Aortic smooth muscle cell (primary cell): ENCODE measurements around the gene RUFY1. TPM values are rescaled to one million over a fixed set of nuclear protein-coding genes. Genes with fewer than 3 reads are reported as not detected.

ENCODE experiments used
- total RNA-seq: library from RNA; depleted of rRNA; stranded (reverse); fragments of >200 nt; gene quantifications from 2 replicates; pipeline ENCODE4 v1.2.3, GENCODE V29; 2014

Gene RUFY1, protein sequence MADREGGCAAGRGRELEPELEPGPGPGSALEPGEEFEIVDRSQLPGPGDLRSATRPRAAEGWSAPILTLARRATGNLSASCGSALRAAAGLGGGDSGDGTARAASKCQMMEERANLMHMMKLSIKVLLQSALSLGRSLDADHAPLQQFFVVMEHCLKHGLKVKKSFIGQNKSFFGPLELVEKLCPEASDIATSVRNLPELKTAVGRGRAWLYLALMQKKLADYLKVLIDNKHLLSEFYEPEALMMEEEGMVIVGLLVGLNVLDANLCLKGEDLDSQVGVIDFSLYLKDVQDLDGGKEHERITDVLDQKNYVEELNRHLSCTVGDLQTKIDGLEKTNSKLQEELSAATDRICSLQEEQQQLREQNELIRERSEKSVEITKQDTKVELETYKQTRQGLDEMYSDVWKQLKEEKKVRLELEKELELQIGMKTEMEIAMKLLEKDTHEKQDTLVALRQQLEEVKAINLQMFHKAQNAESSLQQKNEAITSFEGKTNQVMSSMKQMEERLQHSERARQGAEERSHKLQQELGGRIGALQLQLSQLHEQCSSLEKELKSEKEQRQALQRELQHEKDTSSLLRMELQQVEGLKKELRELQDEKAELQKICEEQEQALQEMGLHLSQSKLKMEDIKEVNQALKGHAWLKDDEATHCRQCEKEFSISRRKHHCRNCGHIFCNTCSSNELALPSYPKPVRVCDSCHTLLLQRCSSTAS
- total RNA-seq = 77.9 and 90.4 TPM in 2 replicates

DNA sequence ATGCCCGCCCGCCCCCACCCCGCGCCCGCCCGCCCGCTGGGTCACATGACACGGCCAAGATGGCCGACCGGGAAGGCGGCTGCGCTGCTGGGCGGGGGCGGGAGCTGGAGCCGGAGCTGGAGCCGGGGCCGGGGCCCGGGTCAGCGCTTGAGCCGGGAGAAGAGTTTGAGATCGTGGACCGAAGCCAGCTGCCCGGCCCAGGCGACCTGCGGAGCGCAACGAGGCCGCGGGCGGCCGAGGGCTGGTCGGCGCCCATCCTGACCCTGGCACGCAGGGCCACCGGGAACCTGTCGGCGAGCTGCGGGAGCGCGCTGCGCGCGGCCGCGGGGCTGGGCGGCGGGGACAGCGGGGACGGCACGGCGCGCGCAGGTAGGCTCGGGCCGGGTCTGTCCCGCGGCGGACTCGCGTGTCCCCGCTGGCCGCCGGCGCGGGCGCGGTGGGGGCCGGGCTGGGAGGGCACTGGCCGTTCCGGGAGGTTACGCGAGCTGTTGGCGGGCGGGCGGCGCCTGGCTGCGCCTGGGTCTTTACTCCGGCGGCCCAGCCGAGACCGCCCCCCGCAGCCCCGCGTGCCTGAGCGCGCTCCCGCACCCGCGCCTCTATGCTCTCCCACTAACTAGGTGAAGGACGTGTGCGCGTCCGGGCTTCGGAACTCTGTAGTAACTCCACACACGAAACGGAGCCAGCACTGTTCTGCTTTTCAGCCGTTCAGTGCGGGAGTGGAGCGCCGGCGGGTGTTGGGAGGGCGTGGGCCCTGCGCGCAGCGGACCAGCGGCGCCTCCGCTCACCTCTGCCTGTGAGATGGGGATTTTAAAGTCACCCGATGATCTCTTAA lies at the start of gene RUFY1:
TSS of gene RUFY1 (plus strand) at position 44 of the 832 bp plus-strand sequence. CDS start at position 60, 16 bp downstream.

DNA sequence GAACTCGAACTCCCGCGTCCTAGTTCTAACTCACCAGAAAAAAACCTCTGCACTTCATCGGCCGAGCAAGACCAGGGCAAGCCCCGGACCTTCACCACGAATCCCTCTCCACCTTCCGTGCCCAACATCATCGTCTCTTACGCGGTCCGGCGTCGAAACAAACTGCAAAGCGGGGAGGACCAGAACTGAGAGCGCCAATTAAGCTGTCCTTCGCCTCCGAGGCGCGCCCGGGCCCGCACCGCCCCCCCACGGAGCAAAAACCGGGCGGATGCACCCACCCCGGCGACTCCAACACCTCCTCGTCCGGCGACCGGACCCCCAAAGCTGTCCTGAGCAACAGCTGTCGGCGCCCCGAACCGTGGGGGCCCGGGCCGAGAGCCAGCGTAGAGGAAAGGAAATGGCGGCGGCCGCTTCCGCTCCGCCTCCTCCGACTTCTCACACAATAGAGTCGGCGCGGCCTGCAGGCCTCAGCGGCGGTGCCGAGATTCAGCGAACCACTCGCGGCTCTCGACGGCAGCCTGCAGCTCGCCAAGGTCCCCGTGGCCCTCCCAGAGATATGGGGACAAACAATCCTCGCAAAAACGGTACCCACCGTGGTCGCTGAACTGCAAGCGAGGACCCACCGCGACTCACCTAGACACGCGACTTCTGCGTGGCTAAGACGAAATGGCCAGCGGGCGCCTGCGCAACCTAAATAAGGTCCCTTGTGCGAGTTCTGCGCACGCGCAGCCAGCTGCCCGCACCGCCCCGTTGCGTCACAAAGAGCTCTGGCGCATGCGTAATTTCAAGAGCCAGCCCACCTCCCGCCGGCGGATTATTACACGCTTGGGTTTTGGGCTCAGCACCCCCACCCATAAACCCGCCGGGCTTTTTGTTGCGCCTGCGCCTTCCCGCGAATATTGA lies 72.9 kb downstream of the RUFY1 start, which contains the start of gene HNRNPH1:
TSS of gene HNRNPH1 (minus strand) at position 669 of the 903 bp plus-strand sequence. CDS start at position 131, 538 bp downstream.

Other genes with a start within 250 kb of the RUFY1 start
- 36.5 and 52.8 TPM in 2 replicates for gene ADAMTS2, start 205.1 kb upstream of the RUFY1 start, total RNA-seq
- 566 and 654 TPM in 2 replicates for gene HNRNPH1, start 73.1 kb downstream of the RUFY1 start, total RNA-seq
- gene CBY3, start 130.5 kb downstream of the RUFY1 start, total RNA-seq = 0.12 TPM in 1 of 2 replicates, not detected in the other
- gene CANX, start 148.4 kb downstream of the RUFY1 start, total RNA-seq = 907 and 914 TPM in 2 replicates
- gene MAML1, start 182.3 kb downstream of the RUFY1 start, total RNA-seq = 4.4 and 6.7 TPM in 2 replicates
- 6.1 and 6.6 TPM in 2 replicates for gene LTC4S, start 243.4 kb downstream of the RUFY1 start, total RNA-seq